Stimulated activated naive B cell treated with anti-CD40 and anti-IgM and Interleukin-4, amounts not matched to agents 10 μg/mL and 1 μg/mL and 100 μg/mL, for 72 hours (primary cell): ENCODE measurements around the gene FOXP1.

Experiments
- ATAC-seq, 2 donors: fragments of 150-1000 bp; cut with Tn5 transposase; replicated peaks; 2 replicates each; pipeline ENCODE4 v1.10.0; 2021; ENCODE audit warnings: moderate library complexity in 1 of 2
- DNase-seq: peaks from one replicate; pipeline ENCODE4 v3.0.0; 2021
- H3K27ac Mint-ChIP-seq: one replicate; pipeline ENCODE4 v1.8.0; 2022; ENCODE audit warnings: mild to moderate bottlenecking, mixed read lengths
- H3K27me3 Mint-ChIP-seq, 2 donors: one replicate each; pipeline ENCODE4 v1.8.0; 2022; ENCODE audit warnings: mixed read lengths in 2 of 2
- H3K36me3 Mint-ChIP-seq, 2 donors: one replicate each; pipeline ENCODE4 v1.8.0; 2022; ENCODE audit warnings: mixed read lengths in 2 of 2, mild to moderate bottlenecking in 1 of 2
- H3K4me1 Mint-ChIP-seq, 2 donors: one replicate each; pipeline ENCODE4 v1.8.0; 2022; ENCODE audit warnings: mixed read lengths in 2 of 2, mild to moderate bottlenecking in 1 of 2
- H3K4me3 Mint-ChIP-seq, 2 donors: one replicate each; pipeline ENCODE4 v1.8.0; 2022; ENCODE audit warnings: mild to moderate bottlenecking in 2 of 2, mixed read lengths in 2 of 2, moderate library complexity in 1 of 2
- H3K9me3 Mint-ChIP-seq, 2 donors: one replicate each; pipeline ENCODE4 v1.8.0; 2022; ENCODE audit warnings: mixed read lengths in 2 of 2, mild to moderate bottlenecking in 1 of 2

FOXP1 gene

GRCh38 chr3:71454512-71455403 lies 128.8 kb downstream of the FOXP1 start:
- H3K4me1 Mint-ChIP-seq: peaks cover 51 to 89% of the 10 kb centered on the region in 2 donors
- peaks cover 0 to 3% of the 10 kb centered on the region in 2 donors for H3K36me3 Mint-ChIP-seq
- ATAC-seq: peak; percentile 62 to 64
- peak overlapping the region; percentile 89 for H3K27ac Mint-ChIP-seq
- H3K4me3 Mint-ChIP-seq: peak overlapping the region; percentile 82 to 83
- no peaks in the 10 kb centered on the region for H3K27me3 Mint-ChIP-seq
- H3K9me3 Mint-ChIP-seq: no peaks in the 10 kb centered on the region
- no peak for DNase-seq

- H3K27ac Mint-ChIP-seq: peak overlapping the region; percentile 89
- no peaks in the 10 kb centered on the region for H3K9me3 Mint-ChIP-seq
- H3K4me1 Mint-ChIP-seq: peaks cover 52 to 89% of the 10 kb centered on the region in 2 donors
- DNase-seq (no peak), ATAC-seq (peak; percentile 40 to 53)
- no peaks in the 10 kb centered on the region for H3K36me3 Mint-ChIP-seq
- peak overlapping the region; percentile 56 to 70 for H3K4me3 Mint-ChIP-seq
- H3K27me3 Mint-ChIP-seq: no peaks in the 10 kb centered on the region
Measured at GRCh38 chr3:71453822-71454511, 129.6 kb downstream of the FOXP1 start.

GRCh38 chr3:71453319-71453718 lies 130.2 kb downstream of the FOXP1 start:
- DNase-seq (no peak), ATAC-seq (no peak)
- Mint-ChIP-seq H3K4me1 (peaks cover 54 to 86% of the 10 kb centered on the region in 2 donors), H3K27me3 (no peaks in the 10 kb centered on the region), H3K4me3 (no peak overlapping the region), H3K36me3 (no peaks in the 10 kb centered on the region), H3K27ac (peak overlapping the region; percentile 10), H3K9me3 (no peaks in the 10 kb centered on the region)

GRCh38 chr3:71451812-71452211 lies 131.7 kb downstream of the FOXP1 start:
- H3K4me3 Mint-ChIP-seq: no peak overlapping the region

GRCh38 chr3:71451060-71451459 lies 132.5 kb downstream of the FOXP1 start:
- DNase-seq (no peak), ATAC-seq (peak in 1 of 2 donors; percentile 13)
- H3K4me3 Mint-ChIP-seq: peak overlapping the region; percentile 9 to 60
- no peaks in the 10 kb centered on the region for H3K36me3 Mint-ChIP-seq
- peaks cover 53 to 86% of the 10 kb centered on the region in 2 donors for H3K4me1 Mint-ChIP-seq
- no peaks in the 10 kb centered on the region for H3K27me3 Mint-ChIP-seq
- H3K27ac Mint-ChIP-seq: peak overlapping the region; percentile 88
- H3K9me3 Mint-ChIP-seq: no peaks in the 10 kb centered on the region

More at GRCh38 chr3:71451812-71452211, 131.7 kb downstream of the FOXP1 start:
- ATAC-seq (no peak), DNase-seq (no peak)
- Mint-ChIP-seq H3K27me3 (no peaks in the 10 kb centered on the region), H3K27ac (peak overlapping the region; percentile 69), H3K36me3 (no peaks in the 10 kb centered on the region), H3K4me1 (peaks cover 52 to 86% of the 10 kb centered on the region in 2 donors), H3K9me3 (no peaks in the 10 kb centered on the region)

- Mint-ChIP-seq H3K4me1 (peaks cover 52 to 82% of the 10 kb centered on the region in 2 donors), H3K27ac (no peak overlapping the region), H3K9me3 (no peaks in the 10 kb centered on the region), H3K36me3 (peaks cover 0 to 2% of the 10 kb centered on the region in 2 donors), H3K4me3 (no peak overlapping the region), H3K27me3 (no peaks in the 10 kb centered on the region)
- DNase-seq (no peak), ATAC-seq (no peak)
Measured at GRCh38 chr3:71450162-71450561, 133.4 kb downstream of the FOXP1 start.

- Mint-ChIP-seq H3K36me3 (peaks cover 4 to 6% of the 10 kb centered on the region in 2 donors), H3K4me3 (no peak overlapping the region), H3K27ac (peak overlapping the region; percentile 5), H3K4me1 (peaks cover 56 to 82% of the 10 kb centered on the region in 2 donors), H3K27me3 (no peaks in the 10 kb centered on the region), H3K9me3 (peaks cover 0 to 2% of the 10 kb centered on the region in 2 donors)
- ATAC-seq: no peak
- DNase-seq: no peak
Measured at GRCh38 chr3:71447803-71448202, 135.7 kb downstream of the FOXP1 start.

- no peak overlapping the region for H3K4me3 Mint-ChIP-seq
- ATAC-seq: no peak
- DNase-seq: no peak
- peaks cover 0 to 2% of the 10 kb centered on the region in 2 donors for H3K9me3 Mint-ChIP-seq
- H3K36me3 Mint-ChIP-seq: peaks cover 4 to 7% of the 10 kb centered on the region in 2 donors
- H3K4me1 Mint-ChIP-seq: peaks cover 56 to 82% of the 10 kb centered on the region in 2 donors
- no peaks in the 10 kb centered on the region for H3K27me3 Mint-ChIP-seq
- peak overlapping the region; percentile 77 for H3K27ac Mint-ChIP-seq
Measured at GRCh38 chr3:71447197-71447596, 136.3 kb downstream of the FOXP1 start.

- Mint-ChIP-seq H3K4me1 (peaks cover 57 to 82% of the 10 kb centered on the region in 2 donors), H3K9me3 (peaks cover 0 to 2% of the 10 kb centered on the region in 2 donors), H3K4me3 (no peak overlapping the region), H3K36me3 (peaks cover 4 to 10% of the 10 kb centered on the region in 2 donors), H3K27ac (no peak overlapping the region), H3K27me3 (no peaks in the 10 kb centered on the region)
- DNase-seq: no peak
- no peak for ATAC-seq
Measured at GRCh38 chr3:71446734-71447133, 136.8 kb downstream of the FOXP1 start.

GRCh38 chr3:71446260-71446659 lies 137.3 kb downstream of the FOXP1 start:
- no peaks in the 10 kb centered on the region for H3K27me3 Mint-ChIP-seq
- ATAC-seq (no peak), DNase-seq (no peak)
- peaks cover 4 to 10% of the 10 kb centered on the region in 2 donors for H3K36me3 Mint-ChIP-seq
- H3K27ac Mint-ChIP-seq: no peak overlapping the region
- no peak overlapping the region for H3K4me3 Mint-ChIP-seq
- peaks cover 58 to 82% of the 10 kb centered on the region in 2 donors for H3K4me1 Mint-ChIP-seq
- peaks cover 0 to 2% of the 10 kb centered on the region in 2 donors for H3K9me3 Mint-ChIP-seq

GRCh38 chr3:71444861-71445259 lies 138.7 kb downstream of the FOXP1 start:
- Mint-ChIP-seq H3K27ac (peak overlapping the region; percentile 97), H3K4me3 (peak overlapping the region; percentile 78 to 82), H3K4me1 (peaks cover 59 to 82% of the 10 kb centered on the region in 2 donors), H3K36me3 (peaks cover 4 to 12% of the 10 kb centered on the region in 2 donors), H3K9me3 (peaks cover 0 to 2% of the 10 kb centered on the region in 2 donors), H3K27me3 (no peaks in the 10 kb centered on the region)
- no peak for ATAC-seq
- no peak for DNase-seq

- ATAC-seq (peak; percentile 89 to 92), DNase-seq (peak; percentile 80)
- no peaks in the 10 kb centered on the region for H3K27me3 Mint-ChIP-seq
- H3K36me3 Mint-ChIP-seq: peaks cover 4 to 14% of the 10 kb centered on the region in 2 donors
- peak overlapping the region; percentile 78 to 82 for H3K4me3 Mint-ChIP-seq
- peaks cover 0 to 2% of the 10 kb centered on the region in 2 donors for H3K9me3 Mint-ChIP-seq
- peak overlapping the region; percentile 97 for H3K27ac Mint-ChIP-seq
- H3K4me1 Mint-ChIP-seq: peaks cover 63 to 88% of the 10 kb centered on the region in 2 donors
Measured at GRCh38 chr3:71444028-71444860, 139.3 kb downstream of the FOXP1 start.

GRCh38 chr3:71443332-71443731 lies 140.2 kb downstream of the FOXP1 start:
- Mint-ChIP-seq H3K9me3 (peaks cover 0 to 2% of the 10 kb centered on the region in 2 donors), H3K27ac (peak overlapping the region; percentile 97), H3K27me3 (no peaks in the 10 kb centered on the region), H3K4me1 (peaks cover 66 to 96% of the 10 kb centered on the region in 2 donors), H3K4me3 (peak overlapping the region; percentile 69 to 73), H3K36me3 (peaks cover 6 to 16% of the 10 kb centered on the region in 2 donors)
- ATAC-seq (no peak), DNase-seq (no peak)
